Gastrocnemius medialis (tissue), 4 donors: ENCODE measurements around the gene PRKG1.

ENCODE experiments used
- CTCF ChIP-seq, 5 experiments: fragments of 450-650 bp in 3 of 5; fragments of 200-600 bp in 2 of 5; sonication (generic) in 2 of 5; IDR thresholded peaks in 4 of 5; conservative IDR thresholded peaks in 1 of 5; 1 replicate in 4 of 5; 2 replicates in 1 of 5; pipeline ENCODE4 v1.5.1; 2016 to 2019; ENCODE audit warnings: antibody characterized with exemption in 5 of 5, mild to moderate bottlenecking in 3 of 5, moderate library complexity in 3 of 5
- POLR2A ChIP-seq, 2 donors: fragments of 450-650 bp; IDR thresholded peaks; one replicate each; pipeline ENCODE4 v1.6.1; 2017; ENCODE audit warnings: antibody characterized with exemption in 2 of 2, mild to moderate bottlenecking in 2 of 2, moderate library complexity in 2 of 2

GRCh38 chr10:52099026-52099600 is 1024.8 kb downstream of the PRKG1 start:
- TF ChIP-seq POLR2A (IDR thresholded peaks at IDR 0.05) (no peak), CTCF (IDR thresholded peaks at IDR 0.05 in 4 of 5, conservative IDR thresholded peaks at IDR 0.05 in 1 of 5) (no peak)
